ENCODE data around the gene TINAG.

DNA sequence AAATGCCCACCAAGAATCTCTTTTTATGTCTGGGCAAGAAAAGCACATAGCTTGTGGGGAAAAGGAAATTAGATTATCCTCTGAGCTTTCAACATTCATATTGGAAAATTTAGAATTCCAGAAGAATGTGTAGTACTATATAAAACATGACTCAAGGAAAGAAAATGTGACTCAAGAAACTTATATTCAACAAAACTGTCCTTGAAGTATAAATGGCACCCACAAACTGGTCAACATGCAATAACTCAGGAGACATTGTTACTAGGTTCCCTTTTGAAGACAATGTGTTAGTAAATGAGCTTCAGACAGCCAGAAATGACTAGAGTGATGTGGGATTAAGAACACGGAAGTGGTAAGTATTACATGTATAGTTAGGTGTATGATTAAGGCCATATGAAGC lies 26.1 kb upstream of the TINAG start:
- TF ChIP-seq, protein P1, sequence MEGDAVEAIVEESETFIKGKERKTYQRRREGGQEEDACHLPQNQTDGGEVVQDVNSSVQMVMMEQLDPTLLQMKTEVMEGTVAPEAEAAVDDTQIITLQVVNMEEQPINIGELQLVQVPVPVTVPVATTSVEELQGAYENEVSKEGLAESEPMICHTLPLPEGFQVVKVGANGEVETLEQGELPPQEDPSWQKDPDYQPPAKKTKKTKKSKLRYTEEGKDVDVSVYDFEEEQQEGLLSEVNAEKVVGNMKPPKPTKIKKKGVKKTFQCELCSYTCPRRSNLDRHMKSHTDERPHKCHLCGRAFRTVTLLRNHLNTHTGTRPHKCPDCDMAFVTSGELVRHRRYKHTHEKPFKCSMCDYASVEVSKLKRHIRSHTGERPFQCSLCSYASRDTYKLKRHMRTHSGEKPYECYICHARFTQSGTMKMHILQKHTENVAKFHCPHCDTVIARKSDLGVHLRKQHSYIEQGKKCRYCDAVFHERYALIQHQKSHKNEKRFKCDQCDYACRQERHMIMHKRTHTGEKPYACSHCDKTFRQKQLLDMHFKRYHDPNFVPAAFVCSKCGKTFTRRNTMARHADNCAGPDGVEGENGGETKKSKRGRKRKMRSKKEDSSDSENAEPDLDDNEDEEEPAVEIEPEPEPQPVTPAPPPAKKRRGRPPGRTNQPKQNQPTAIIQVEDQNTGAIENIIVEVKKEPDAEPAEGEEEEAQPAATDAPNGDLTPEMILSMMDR (conservative IDR thresholded peaks at IDR 0.05; ENCODE audit: low read length): no peak
- no peak for TF ChIP-seq EZH2phosphoT487 (IDR thresholded peaks at IDR 0.05; ENCODE audit: borderline replicate concordance, low read depth, low read length)

All from OCI-LY7 (cell line).